Stromal cell of bone marrow (primary cell): ENCODE measurements around the gene PRKAR1A.
"Not testable (repeated sequence)": the region's sequence is repeated elsewhere in the genome, so short reads cannot be mapped to it uniquely, and the experiment has no call there.

Experiments used
- DNase-seq: peaks from one replicate; pipeline ENCODE4 v3.0.0-alpha.2; 2012; ENCODE audit warnings: low read depth

The PRKAR1A gene

GRCh38 chr17:68512247-68512959, at the start of gene PRKAR1A:
Gene PRKAR1A, plus strand, starts transcription at chr17:68512430. Its CDS starts 2,970 bp downstream, at chr17:68515400.
- peak; percentile 90 for DNase-seq

DNA sequence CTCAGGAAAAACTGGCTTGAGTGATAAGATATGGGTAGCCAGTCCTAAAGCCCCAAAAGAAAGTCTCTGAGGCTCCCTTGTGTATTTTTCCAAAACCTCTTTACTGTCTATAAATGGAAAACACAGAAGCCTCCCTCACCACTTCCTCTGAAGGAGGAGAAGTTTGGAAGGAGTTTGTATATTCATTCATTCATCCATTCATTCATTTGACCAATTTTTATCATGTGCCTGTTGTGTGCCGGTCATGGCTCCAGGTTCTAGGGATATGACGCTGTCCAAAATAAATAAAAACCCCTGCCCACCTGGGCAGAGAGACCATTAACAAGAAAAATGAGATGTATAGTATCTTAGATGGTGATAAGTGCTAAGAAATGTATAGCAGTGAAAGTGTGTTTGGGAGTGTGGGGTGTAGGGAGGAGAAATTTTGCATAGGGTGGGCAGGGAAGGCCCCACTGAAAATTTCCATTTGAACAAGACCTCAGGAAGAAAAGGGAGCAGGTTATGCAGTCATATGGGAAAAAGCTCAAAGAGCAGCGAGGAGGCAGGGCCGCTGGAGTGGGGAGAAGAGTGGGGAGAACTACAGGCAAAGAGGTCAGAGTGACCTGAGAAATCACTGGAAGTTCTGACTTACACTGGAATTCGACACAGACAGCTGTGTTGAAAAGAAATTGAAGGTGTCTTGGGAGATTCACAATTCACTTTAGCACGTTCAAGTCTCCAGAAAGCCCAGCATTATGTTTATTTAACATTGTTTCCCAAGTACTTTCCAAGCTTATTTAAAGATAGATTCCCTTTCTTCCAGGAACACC, 48.8 kb upstream of the PRKAR1A start:
- DNase-seq, result no peak

DNA sequence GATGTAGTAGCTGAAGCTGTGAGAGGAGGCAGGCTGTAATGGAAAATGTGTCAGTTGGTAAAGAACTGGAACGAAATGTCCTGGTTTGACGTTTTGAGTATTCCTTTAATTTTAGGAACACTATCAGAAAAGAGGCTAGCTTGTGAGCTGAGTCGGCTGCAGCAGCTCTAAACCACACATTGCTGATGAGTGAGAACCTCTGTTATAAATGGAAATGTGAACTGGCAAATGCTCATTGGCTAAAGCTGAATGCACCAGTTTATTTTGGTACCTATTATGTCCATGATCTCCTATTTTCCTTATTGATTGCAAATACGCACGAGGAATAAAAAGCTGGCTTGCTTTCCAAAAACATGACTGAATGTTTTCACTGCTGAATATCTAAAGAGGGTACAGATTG, 43.9 kb upstream of the PRKAR1A start:
- peak; percentile 45 for DNase-seq

- no peak for DNase-seq
These were observed 43.4 kb upstream of the PRKAR1A start for GRCh38 chr17:68468788-68469187.

GRCh38 chr17:68470961-68471360, 41.3 kb upstream of the PRKAR1A start:
- DNase-seq, result no peak

DNA sequence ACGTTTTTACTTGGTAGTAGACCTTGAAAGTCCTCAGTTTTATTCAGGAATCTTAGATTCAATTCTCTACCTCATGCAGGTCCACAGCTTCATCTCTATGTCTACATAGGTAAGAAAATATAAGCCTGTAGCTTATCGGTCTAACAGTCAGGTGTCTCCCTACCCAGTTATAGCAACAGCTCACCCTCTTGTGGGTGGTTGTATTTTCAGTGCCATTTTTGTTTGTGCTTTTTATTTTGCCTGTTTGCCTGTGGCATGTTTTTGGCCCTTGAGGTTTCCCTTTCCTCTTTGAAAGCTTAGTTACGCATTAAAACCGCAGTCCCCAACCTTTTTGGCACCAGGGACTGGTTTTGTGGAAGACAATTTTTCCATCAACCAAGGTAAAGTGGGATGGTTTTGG, 31.3 kb upstream of the PRKAR1A start:
- DNase-seq, result no peak

- no peak for DNase-seq
These were observed 29.6 kb upstream of the PRKAR1A start for GRCh38 chr17:68482576-68483041.

GRCh38 chr17:68484458-68484857, 27.8 kb upstream of the PRKAR1A start:
- DNase-seq, result no peak

- peak; percentile 38 for DNase-seq
These were observed 22.3 kb upstream of the PRKAR1A start for GRCh38 chr17:68489919-68490318.

- no peak for DNase-seq
These were observed 20.6 kb upstream of the PRKAR1A start for GRCh38 chr17:68491381-68492231.

DNA sequence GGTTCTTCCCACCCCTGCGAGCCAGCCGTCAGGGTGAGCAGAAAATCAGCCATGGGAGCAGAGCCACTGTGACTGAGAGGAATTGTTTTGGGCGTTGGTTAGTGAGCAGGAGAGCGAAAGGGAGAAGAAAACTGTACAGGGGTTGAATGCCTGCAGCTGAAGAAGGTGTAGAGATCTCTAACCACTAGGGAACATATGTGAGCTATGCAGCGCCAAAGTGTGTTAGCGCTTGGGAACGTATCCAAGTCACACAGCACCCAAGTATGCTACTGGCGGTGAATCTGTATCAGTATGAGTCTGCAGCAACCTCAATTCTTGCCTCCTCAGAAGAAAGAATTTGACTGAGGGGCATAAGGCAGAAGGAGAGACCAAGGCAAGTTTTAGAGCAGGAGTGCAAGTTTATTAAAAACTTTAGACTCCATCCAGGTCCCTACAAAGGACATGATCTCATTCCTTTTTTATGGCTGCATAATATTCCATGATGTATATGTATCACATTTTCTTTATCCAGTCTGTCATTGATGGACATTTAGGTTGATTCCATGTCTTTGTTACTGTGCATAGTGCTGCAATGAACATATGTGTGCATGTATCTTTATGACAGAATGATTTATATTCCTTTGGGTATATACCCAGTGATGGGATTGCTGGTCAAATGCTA, 19.7 kb upstream of the PRKAR1A start:
- not testable (repeated sequence) for DNase-seq

DNA sequence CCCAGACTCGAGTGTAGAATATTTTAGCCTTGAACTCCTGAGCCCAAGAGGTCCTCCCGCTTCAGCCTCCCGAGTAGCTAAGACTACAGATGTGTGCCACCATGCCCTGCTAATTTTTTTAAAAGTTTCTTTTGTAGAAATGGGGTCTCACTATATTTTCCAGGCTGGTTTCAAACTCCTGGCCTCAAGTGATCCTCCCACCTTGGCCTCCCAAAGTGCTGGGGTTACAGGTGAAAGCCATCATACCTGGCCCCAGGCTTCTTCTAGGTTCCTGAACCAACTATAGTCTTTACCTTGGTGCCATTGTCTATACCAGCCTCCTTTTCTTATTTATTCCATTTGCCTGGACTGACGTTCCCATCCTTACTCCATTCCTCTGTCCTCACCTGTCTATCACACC, 17.1 kb upstream of the PRKAR1A start:
- no peak for DNase-seq

DNA sequence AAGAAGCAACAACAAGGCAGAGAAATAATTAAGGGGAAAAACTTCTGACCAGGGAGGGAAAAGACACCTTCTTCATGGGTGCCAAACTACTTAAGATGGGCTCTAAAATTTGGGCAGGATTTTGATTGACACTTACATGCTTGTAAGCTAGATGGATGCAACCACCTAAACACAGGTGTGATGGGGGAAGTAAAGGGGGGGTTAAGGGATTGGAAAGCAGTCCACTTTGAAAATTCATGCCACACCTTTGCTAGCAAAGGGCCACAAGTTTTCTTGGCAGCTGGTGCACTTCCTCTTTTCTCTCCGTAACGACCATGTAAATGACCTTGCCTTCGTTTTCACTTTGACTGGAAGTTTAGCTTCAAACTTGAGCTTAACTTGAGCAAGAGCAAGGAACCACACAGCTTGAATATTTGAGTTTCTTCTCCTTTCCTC, 14.3 kb upstream of the PRKAR1A start:
- no peak for DNase-seq

DNA sequence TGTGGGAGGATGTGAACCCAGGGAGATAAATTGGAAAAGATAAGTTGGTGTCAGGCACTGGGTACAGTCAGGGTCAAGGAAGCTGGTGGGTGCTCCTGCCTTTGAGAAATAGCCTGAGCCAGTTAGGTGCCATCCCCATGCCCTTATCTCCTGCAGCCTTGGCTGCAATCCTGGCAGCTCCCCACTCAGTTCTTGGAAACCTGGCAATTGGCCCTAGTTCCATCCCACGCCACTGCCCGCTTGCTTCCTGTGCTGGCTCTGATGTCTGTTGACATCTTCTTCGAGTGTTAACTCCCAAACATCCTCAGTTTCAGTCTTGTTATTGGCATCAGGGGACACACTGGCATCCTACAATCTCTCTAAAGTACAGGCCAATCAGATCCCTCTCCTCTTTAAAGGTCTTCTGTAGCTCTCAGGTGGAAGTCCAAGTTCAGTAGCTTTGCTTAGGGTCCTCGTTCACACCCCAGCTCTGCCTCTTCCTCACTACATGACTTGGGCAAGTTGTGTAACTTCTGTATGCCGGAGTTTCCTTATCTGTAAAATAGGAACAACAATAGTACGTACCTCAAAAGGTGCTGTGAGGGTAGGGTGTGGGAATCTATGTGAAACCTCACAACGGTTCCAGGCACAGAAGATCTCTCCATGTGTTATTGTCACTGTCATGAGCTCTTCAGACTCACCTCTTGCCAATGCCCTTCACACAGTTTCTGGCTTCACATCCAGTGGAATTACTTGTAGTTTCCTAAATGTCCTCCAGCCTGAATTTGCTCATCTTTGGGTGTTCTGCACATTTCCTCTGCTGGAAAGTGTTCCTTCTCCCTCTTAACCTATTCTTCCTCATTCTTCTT, 13.5 kb upstream of the PRKAR1A start:
- DNase-seq, result no peak

- no peak for DNase-seq
These were observed 12.6 kb upstream of the PRKAR1A start for GRCh38 chr17:68499587-68499986.

DNA sequence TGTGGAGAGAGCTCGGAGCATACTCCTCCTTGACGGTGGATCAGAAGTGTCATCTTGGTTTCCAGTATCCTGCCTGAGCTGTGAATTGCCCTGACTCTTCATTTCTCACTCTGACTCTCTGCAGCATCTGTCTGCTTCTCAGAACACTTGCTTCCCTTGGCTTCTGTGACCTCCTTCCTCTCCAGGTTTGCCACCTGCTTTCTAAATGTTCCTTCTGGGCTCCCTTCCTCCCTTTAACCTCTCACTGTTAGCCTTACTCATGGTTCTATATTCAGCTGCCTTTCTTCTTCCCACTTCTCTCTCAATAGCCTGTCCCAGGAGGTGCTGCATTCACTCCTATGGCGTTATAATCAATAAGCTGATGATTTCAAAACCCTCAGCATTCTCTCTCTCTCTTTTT, 11.2 kb upstream of the PRKAR1A start:
- no peak for DNase-seq

GRCh38 chr17:68505951-68506350, 6.3 kb upstream of the PRKAR1A start:
- no peak for DNase-seq

DNA sequence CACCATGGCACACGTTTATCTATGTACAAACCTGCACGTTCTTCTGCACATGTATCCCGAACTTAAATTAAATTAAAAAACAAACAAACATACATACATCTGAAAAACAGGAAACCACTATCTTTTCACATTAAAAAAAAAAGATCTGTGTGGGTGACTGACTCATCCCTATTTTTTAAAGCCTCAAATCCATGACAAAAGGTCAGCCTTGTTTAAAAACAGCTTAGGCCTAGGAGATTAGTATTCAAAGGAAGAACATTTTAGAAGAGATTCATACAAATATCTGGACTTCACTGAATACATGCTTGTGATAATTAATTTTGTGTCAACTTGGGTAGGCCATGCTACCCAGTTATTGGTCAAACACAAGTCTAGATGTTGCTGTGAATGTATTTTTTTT, 4.7 kb upstream of the PRKAR1A start:
- DNase-seq, result no peak

GRCh38 chr17:68509141-68510057, 2.8 kb upstream of the PRKAR1A start:
- DNase-seq, result no peak

DNA sequence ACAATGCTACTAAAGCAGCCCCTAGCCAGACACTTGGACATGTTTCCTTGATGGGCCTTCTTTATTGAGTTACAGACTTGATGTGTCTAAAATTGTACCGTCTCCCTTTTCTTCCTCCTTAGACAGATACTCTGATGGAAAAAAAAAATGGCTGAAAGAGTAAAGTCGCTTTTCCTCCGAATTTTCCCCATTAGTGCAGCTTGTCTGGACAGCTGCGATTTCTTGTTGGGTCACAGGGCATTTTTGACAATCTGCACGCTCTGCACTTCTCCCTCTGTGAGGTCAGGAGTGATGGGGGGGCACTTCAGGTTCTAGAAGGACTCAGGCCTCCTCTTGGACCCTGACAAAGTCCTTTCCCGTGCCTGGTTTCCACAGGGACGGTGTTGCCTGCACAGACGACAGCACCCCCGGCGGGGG, 968 bp upstream of the PRKAR1A start:
- DNase-seq, result no peak
